HG03066 (cell line): ENCODE data around the gene RREB1.

Experiments
- ATAC-seq: cut with Tn5 transposase; IDR thresholded peaks from one replicate; pipeline ENCODE4 v1.9.1; 2021; ENCODE audit warnings: low read depth; ENCODE audit not compliant: unreplicated experiment

Gene RREB1

DNA sequence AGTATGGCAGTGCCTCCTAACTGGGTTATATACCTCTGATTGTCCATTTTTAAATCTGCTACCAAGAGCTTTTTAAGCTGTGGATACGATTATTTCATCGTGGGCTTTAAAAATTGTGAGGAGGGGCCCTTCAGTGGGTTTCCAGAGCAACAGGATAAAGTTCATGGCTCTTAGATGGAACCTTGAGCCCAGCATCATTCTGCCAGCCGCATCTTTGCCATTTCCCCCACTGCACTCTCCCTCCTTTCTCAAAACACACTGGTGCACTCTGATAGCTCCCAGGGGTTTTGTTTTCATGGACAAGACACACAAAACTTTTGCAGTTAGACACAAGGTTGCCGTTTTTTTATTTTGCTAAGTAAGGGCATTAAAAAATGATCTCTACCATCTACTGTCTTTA, 54.1 kb downstream of the RREB1 start:
- ATAC-seq: no peak

DNA sequence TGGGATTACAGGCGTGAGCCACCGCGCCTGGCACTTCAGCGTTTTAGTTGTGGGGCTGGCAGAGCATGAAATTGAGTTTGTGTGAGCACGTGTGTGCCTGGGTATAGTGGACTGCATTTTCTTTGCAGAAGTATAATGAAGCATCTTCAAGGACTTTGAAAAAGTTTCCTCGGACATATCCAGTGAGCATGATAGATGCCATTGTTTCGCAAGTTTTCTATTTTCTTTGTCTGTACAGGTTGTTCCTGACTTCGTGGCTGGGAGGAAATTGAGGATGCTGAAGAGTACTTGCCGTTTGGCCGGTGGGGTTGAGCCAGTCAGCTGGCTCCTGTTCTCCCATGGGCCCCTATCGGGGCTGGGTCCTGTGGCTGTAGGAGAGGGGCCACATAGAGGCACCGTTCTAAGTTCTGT, 55.9 kb downstream of the RREB1 start:
- ATAC-seq: no peak

DNA sequence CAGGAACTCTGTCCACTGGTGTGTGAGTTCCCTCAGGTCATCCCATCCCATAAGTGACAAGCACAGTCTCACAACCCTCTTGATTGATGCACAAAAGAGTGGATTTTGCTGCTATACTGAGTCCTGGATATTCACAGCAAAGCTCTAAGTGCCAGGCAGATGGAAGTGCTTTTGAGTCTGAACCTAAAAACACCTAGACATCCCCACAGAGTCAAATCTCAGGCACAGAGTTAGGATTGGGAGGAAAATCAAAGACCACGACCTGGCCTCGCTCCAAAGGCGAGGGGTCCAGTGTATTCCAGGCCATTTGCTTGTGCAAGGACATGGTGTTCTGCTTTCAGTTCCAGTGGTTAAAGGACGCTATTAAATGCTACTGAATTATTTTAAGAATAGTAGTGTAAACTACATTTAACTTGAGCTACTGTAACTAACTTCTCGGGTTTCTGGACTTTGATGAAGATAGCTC, 56.8 kb downstream of the RREB1 start:
- no peak for ATAC-seq

DNA sequence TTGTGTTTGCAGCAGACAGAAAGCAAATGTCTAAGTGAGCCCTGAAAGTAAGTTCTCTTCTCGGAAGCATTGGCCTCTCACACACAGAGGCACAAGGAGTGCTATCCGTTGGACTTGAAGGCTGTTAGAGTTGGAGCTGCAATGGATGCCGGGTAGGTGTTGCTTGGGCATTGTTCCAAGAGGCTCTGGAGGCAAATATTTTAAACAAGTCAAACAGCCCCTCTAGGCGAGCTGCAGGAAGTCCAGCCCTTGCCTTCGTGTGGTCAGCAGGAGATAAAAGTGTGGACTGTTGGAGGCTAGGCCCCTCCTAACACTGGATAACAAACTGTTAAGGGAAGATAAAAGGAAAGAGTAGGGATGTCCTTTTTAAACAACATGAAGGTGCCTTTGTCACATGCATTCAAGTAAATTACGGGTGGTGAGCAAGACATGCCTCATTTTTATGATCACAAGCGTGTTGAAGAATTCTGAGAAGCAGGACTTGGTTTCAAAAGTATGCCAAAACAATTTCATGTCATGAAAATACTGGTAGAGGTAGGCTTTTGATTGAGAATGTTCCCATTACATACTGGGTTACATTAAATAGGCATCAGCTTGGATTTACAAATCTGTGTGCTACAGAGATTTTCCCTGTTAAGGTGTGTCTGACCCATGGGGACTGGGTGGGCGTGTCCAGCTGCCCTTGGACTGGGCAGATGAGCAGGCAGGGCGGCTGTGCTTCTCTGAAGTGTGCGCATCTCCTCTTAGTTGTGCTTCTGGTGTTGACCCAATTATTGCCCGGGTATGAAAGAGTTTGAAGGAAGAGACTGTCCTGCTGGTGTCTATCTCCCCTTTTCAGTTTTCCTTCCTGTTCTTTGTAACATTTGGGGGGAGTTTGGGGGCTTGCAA, 57.5 kb downstream of the RREB1 start:
- ATAC-seq: no peak

DNA sequence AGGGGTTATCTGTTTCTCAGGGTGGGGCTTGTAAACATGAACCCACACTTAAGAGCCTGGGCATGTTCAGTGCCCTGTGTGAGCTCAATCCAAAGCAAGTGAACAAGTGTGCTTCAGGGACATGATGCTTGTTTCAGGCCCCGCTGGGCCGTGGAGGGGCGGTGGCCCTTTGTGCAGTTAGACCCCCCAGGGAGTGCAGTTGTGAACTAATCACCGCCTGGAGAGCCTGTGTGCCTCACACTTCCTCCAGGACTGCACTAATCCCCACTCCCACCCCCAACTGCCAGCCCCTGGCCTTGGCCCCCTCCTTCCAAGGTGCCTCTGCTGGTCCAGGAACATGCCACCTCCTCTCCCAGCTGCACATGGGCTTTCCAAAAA, 58.1 kb downstream of the RREB1 start:
- no peak for ATAC-seq

DNA sequence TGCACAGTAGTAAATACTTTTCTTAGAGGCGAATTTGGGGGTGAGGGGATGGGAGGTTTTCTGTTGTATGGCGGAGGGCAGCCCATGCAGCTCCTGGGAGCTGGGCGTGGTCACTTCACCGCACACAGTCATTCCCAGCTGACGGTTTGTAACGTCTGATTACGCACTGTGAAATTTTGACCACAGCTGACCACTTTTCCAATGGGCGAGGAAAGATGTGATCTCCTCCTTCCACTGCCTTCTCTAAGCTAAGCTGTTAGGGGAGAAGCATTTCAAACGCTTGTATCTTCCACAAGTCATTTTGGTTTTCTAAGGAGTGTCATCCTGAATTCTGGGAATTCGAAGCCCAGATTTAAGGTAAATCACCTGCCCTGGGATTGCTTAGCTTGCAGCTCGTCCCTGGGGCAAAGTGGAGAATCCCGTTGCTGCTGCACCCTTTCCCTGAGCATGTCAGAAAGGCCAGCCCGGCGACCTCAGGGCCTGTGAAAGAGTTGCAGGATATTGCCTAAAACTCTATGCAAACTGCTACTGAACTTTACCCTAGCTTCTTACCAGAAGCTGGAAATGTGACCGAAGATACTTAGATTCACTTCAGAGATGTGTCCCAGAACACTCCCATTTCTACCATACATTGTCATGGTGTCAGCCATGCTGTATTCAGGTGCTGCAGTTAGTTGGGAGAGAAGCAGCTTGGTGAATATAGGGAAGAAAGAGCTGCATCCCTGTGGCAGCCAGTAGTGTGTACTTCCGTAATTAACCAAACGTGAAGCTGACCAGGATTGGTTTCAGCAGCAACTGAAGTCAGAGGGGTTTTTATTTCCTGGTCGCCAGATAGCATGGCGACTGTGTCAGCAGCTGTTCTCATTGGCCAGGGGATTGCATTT, 58.9 kb downstream of the RREB1 start:
- ATAC-seq: no peak

DNA sequence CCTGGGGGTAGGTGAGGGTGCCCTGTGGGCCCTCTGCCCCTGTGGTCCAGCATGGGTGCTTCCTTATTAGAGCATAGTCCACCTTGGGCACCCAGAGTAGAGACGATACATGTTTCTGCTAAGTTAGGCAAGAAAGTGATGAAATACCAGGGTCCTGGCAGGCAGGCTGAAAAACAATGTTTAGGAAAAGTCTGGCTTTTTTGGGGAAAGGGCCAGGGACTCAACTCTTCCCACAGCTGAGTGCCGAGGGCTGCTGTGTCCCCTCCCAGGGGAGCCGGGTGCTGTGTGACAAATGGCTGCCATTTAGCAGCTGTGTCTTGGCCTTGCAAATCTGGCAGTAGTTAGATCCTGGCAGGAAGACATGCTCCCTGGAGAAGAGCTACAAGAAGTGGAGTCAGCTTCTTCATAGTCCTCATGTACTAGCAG, 61.5 kb downstream of the RREB1 start:
- no peak for ATAC-seq

DNA sequence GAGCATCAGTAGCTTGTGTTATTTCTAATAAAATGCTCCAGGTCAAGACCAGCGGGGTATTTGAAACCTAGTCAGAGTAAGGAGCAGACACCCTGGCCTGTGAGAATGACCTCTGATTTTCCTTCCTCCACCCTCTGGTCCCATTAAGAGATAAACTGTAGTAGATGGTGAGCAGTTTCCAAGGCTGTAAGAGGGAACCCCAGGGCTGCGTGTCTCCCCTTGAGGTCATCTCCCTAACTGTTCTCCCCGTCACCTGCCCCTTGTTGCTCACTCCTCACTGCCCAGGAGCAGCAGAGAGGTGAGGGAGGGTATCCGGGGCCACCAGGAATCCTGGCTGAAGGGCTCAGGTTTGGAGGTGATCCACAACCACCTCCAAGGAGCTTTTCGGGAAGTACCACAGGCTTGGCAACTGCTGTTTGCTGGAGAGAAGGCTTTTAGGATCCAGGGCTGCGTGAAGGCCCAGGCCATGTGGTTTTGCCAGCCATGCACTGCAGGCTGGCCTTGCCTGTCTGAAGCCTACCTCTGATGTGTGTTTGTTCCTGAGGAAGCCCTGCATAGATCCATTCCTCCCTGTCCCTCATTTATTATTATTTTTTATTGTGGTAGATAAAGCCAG, 62.5 kb downstream of the RREB1 start:
- no peak for ATAC-seq

DNA sequence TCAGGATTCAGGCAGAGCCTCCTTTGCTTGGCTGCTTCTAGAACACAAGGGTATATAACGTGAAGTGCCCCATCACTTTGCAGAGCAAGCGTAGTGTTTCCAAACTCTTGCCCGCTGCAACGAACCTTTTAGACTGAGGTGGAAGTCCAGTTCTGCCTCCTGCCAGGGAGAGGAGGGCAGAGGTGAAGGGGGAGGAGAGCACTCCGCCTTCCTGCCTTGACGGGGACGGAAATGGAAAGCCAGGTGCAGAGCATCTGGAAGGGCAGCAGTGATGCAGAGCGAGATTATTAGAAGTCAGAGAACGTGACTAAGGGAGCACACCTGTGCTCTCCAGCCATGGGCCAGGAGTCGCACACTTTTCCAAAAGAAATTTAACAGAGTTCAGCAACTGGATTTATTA, 63.4 kb downstream of the RREB1 start:
- ATAC-seq: no peak

DNA sequence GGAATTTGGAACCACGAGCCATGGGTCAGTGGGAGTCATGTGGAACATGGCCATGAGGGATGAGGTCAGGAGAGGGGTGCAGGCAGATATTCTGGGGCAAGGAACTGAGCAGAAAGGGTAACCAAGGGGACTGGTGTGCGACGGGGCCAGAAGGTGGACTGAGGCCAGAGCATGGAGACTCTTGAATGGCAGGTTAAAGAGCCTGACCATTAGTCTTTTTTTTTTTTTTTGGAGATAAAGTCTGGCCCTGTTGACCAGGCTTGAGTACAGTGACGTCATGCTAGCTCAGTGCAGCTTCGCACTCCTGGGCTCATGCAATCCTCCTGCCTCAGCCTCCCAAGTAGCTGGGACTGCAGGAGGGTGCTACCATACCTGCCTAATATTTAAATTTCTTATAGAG, 64.0 kb downstream of the RREB1 start:
- no peak for ATAC-seq

DNA sequence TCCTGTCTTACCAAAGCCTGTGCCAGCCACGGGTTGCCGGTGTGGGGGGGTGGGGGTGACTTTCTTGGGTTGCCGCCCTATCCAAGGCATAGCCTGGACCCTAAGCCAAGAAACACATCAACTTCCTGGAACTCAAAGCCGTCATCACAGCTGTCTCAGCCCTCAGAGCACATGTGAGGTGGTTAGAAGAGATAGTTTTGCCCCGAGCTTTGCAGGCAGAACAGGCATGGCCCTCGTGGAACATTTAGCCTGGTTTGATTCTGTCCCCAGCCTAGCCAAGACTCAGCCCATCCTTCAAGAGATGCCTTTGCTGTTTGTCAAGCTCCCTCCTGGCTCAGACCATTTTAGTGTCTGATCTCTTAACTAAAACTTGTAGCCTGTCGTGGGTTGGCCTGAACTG, 64.9 kb downstream of the RREB1 start:
- ATAC-seq: no peak

DNA sequence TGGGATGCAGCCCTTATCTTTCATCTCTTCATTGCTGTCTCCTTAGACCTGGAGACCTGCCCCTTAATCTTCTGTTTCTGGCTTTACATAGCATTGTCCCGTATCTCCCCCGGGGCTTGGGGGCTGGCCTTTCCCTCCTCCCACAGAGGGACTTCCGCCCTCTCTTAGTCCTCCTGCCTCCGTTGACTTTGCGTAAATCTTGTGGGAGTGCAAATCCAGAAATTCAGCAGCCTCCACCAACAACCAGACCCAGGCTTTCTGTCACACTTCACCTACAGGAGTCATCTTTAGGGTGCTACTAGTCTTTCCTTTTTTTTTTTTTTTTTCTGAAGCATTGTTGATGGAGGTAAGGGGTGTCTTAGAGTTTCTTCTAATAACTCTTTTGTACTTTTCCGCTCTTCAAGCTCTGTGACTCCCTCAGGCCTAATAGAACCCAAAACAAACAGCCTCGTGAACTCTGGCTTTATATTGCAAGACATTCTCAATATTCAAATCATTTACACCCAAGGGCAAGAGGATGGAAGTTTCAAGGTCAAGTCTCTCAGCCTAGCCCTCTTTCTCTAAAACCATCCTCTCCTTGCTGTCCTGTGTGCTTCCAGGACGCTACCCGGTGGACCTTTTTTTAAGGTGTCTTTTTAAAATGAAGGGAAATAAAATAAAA, 66.2 kb downstream of the RREB1 start:
- no peak for ATAC-seq

DNA sequence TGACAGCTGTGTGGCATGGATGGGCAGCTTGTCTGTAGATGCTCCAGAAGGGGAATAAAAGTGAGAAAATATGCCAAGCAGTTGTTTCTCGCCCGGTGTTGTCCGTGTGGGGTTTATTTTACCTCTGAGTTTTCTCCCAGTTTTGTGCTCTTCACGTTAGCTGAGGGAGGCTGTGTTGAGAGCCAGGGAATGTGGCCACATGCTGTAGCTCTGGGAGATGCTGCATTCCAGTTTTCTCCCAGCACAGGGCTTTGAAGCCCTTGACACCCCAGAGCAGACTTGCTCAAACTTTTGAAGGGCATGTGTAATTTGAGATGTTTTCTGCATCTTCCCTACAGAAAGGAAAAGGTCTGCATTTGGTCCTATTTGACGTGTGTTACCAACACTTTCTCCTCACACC, 67.7 kb downstream of the RREB1 start:
- ATAC-seq: no peak

DNA sequence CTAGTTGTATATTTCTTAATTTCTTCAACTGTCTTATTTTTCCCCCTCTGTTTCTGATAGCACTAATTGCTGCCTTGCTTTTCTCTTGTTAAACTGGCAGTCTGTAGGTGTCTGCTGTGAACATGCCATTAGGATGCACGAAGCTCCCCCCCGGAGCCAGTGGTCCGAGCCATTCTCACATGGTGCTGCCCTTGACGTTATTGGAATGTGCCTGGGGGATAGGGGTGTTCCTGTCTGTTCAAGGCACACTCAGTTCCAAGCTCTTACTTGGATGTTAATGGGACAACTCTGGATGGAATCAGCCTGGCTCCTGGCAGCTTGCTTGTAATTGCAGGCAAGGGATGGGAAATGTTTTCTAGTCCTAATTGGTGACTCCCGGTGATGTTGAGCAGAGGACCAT, 68.4 kb downstream of the RREB1 start:
- no peak for ATAC-seq

DNA sequence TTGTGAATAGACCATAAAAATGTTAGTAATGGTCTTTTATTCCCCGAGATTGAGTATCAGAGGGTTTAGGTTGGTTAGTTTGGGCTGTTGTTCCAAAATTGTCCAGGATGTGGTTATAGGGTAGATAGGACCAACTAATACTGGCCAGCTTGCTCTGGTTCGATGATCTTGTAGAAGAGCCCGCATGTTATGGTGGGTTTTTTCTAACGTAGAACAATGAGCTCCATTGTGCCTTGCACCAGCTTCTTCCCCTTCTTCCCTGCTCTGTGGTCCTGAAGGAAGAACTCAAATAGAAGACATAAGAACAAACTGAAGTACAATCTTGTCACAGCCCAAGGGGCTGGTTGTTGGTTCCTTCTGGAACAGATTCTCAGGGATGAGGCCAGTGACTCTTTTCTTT, 70.5 kb downstream of the RREB1 start:
- ATAC-seq: no peak

DNA sequence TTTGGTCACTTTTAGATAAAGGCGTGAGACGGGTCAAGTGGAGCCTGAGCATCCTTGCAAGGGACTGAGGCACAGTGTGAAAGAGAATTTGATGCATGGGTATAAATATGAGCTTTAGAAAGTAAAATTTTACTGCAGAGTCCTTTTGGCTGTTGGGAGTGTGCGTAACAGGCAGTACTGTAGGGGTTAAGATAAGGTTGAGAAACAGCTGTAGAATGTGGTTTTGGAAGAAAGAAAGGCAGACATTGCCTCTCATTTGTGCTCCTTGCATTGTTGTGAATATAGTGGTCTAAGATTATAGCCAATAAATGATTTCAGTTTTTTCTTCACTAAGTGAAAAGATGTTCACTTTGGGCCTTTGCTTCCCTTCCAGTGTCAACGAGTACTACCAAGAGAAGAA, 73.0 kb downstream of the RREB1 start:
- ATAC-seq: no peak

DNA sequence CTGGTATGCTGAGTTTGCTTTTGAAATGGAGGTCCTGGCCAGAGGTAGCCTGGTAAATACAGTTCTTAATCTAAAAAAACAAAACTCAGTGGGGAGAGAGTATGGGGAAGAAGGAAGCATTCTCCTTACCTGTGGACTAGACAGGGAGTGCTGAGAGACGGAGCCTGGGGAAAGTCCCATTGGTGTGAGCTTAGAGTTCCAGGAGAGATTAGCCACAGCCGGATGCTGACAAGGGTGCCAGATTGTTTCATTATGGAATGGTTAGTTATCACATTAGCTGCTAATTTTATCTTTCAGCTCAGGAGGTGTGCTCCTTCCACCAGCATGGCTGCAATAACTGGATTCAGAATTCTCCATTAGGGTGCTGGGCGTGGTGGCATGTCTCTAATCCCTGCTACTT, 75.9 kb downstream of the RREB1 start:
- no peak for ATAC-seq

DNA sequence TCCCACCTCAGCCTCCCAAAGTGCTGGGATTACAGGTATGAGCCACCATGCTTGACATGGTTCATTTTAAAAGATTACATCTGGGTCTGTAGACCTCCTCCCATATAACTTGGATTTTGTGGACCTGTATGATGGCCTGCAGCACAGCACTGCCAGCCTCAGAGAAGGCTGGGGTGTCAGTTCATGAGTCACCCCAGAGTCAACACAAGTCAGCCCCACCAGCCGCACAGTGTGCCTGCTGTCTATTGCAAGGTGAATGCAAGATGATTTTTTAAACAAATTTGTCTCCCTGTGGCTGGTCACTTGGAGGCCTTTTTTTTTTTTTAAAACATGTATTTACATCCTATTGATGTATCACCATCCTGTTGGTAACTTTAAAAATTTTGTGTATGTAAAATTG, 76.7 kb downstream of the RREB1 start:
- no peak for ATAC-seq

DNA sequence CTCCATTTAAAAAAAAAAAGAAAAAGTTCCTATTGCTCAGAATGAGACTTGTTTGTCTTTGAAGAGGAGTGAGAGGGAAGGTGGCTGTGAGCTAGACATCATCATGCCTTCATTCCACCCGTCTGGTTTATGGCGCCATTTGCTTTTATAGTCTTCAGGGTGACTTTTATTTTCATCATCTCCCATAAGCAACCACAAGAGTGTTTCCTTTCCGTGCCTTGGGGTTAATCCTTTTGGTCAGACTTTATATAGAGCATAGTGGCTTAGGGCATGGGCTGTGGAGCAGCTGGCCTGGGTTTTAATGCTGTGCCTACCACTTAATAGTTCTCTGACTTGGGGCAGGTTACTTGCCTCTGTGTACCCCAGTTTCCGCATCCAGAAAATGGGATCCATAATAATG, 77.8 kb downstream of the RREB1 start:
- ATAC-seq: no peak

DNA sequence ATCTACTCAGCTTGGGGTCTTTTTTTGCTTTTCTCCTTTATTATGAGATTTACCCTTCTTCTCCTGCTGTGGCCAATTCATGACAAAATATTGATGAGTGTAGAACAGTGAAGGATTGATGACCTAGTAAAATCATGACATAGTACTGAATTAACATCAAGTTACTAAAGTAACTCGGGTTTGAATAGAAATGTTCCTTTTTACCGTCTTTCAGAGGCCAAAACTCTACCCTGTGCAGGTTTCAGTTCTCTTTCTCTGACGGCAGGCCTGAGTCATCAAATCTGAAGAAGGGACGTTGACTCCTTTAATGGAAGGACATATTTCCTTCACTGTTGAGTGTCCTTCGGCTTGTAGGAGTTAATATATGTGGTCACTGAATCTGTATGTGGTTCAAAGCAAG, 80.7 kb downstream of the RREB1 start:
- ATAC-seq: peak; percentile 90
